ENCODE results near the gene METTL26. TPM values are rescaled to one million over a fixed set of nuclear protein-coding genes. Genes with fewer than 3 reads are reported as not detected.

Gene METTL26
- total and polyA plus RNA-seq, 2 of the 8 experiments (the other 6 are each of a cell fraction or from before 2014, with no cell fraction given): 100 to 186 TPM

GRCh38 chr16:634996-635395 lies 1.1 kb downstream of the METTL26 start (continued):
- TF ChIP-seq ZNF274 (IDR thresholded peaks at IDR 0.05; ENCODE audit: borderline replicate concordance, extremely low read depth, low read length) (no peak), RNF2 (IDR thresholded peaks at IDR 0.05; ENCODE audit: borderline replicate concordance, low read depth, low read length, missing control alignments, poor library complexity, severe bottlenecking) (no peak), RFX5 (IDR thresholded peaks at IDR 0.05; ENCODE audit: borderline replicate concordance, low read depth, low read length) (no peak)

All from H1 (cell line).